Esophagus squamous epithelium (tissue), 4 donors: ENCODE results near the gene CCDC102B.

Experiments used
- POLR2A ChIP-seq, 4 donors: fragments of 450-650 bp; IDR thresholded peaks; one replicate each; pipeline ENCODE4 v1.6.1; 2017; ENCODE audit warnings: antibody characterized with exemption in 4 of 4, mild to moderate bottlenecking in 4 of 4, moderate library complexity in 3 of 4
- TF ChIP-seq, protein P1 (sequence below), 6 experiments: fragments of 450-650 bp in 4 of 6; fragments of 200-600 bp in 2 of 6; sonication (generic) in 2 of 6; IDR thresholded peaks; one replicate each; pipeline ENCODE4 v1.5.1; 2016 to 2019; ENCODE audit warnings: antibody characterized with exemption in 6 of 6, mild to moderate bottlenecking in 4 of 6, moderate library complexity in 4 of 6

DNA sequence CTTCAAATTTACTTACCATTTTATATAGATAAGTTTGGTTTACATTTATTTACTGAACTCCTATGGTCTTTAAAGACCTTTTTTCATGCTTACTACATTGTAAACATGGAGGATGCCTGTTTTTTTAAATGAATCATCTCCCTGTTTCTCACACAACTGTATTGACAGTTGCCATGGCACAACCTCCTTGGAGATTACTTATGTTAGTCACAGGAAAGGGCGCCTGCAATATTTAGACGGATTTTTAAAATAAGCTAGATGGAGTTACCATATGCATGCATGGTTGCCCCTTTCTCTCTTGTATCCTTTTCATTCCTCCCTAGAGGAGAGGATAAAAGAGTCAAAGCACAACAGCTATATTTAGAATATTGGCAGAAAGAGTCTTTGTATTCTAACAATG, 34.8 kb upstream of the CCDC102B start:
- no peak for TF ChIP-seq POLR2A (IDR thresholded peaks at IDR 0.05)
- TF ChIP-seq, protein P1, sequence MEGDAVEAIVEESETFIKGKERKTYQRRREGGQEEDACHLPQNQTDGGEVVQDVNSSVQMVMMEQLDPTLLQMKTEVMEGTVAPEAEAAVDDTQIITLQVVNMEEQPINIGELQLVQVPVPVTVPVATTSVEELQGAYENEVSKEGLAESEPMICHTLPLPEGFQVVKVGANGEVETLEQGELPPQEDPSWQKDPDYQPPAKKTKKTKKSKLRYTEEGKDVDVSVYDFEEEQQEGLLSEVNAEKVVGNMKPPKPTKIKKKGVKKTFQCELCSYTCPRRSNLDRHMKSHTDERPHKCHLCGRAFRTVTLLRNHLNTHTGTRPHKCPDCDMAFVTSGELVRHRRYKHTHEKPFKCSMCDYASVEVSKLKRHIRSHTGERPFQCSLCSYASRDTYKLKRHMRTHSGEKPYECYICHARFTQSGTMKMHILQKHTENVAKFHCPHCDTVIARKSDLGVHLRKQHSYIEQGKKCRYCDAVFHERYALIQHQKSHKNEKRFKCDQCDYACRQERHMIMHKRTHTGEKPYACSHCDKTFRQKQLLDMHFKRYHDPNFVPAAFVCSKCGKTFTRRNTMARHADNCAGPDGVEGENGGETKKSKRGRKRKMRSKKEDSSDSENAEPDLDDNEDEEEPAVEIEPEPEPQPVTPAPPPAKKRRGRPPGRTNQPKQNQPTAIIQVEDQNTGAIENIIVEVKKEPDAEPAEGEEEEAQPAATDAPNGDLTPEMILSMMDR (IDR thresholded peaks at IDR 0.05), result no peak
